Stimulated activated CD8-positive, alpha-beta memory T cell treated with anti-CD3 and anti-CD28 coated beads, Interleukin-4, amount 100 ng/mL, for 1 hour (primary cell): Measurements from ENCODE around the gene NCOA5.

Experiments used
- DNase-seq, 2 donors: peaks; one replicate each; pipeline ENCODE4 v3.0.0-alpha.2; 2020; ENCODE audit warnings: low read depth in 2 of 2, low spot score in 1 of 2

The NCOA5 gene

GRCh38 chr20:46063151-46063550 is 26.6 kb downstream of the NCOA5 start:
- no peak for DNase-seq

DNA sequence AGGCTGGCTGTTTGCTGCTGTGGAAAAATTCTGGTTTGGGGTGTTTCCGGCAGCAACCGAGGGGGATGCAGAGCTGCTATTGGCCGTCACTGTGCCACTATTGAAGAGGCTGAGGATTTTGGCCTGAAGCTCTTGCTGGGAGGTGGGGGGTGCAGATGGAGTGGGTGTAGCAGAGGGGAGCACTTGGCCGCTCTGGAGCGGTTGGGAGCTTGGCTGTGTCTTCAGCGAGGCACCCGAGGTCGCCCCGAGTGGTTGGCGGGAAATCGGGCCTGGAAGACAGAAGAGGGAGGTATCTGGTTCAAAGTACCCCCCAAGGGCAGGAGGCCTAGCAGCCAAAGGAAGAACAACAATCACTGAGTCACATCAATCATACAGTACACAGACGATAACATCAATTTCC is 27.1 kb downstream of the NCOA5 start:
- no peak for DNase-seq

DNA sequence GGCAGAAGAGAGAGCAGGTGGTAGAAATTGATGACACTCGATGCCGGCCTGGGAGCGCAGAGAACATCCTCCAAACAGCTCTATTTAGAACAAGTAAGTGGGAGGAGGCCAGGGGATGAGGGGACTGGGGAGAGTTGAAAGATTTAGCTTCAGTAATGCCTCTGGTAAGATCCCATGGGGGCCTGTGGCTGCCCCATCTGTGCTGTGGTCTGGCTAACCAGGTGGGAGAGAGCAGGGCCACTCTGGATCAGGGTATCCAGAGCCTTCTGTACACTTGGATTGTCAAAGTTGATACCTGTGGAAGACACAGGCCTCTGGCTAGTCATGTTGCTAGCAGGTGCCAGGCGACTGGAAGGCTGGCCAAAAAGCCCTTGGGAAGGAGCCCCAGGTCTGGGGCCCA is 27.6 kb downstream of the NCOA5 start:
- DNase-seq, result no peak

- DNase-seq, result no peak
Measured at GRCh38 chr20:46060975-46061374, 28.8 kb downstream of the NCOA5 start.

DNA sequence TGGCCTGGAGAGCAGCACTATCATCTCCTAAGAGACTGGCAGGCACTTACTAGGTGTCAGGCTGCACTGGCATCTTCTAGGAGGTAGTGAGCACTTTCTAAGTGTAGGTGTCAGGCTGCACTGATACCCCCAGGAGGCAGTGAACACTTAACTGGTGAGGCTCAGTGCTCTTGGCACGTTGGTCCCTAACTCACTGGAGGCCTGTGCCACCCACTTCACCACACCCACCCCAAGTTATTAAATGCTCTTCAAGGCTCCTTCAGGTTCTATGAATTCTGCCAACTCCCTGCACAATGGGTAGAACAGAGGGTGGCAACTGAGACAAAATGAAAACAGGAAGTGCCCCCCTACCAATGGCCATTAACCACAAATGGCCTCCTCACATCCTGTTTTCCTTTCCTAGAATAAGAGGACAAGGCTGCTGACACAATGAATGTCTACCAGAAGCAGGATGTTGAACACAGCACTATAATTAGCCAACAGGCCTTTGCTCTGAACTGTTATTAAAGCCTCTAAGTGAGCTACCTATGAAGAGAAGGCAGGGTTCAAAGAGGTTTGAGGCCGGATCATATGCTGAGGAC is 29.4 kb downstream of the NCOA5 start:
- DNase-seq, result no peak

- no peak for DNase-seq
Measured at GRCh38 chr20:46058599-46059281, 31.0 kb downstream of the NCOA5 start.

DNA sequence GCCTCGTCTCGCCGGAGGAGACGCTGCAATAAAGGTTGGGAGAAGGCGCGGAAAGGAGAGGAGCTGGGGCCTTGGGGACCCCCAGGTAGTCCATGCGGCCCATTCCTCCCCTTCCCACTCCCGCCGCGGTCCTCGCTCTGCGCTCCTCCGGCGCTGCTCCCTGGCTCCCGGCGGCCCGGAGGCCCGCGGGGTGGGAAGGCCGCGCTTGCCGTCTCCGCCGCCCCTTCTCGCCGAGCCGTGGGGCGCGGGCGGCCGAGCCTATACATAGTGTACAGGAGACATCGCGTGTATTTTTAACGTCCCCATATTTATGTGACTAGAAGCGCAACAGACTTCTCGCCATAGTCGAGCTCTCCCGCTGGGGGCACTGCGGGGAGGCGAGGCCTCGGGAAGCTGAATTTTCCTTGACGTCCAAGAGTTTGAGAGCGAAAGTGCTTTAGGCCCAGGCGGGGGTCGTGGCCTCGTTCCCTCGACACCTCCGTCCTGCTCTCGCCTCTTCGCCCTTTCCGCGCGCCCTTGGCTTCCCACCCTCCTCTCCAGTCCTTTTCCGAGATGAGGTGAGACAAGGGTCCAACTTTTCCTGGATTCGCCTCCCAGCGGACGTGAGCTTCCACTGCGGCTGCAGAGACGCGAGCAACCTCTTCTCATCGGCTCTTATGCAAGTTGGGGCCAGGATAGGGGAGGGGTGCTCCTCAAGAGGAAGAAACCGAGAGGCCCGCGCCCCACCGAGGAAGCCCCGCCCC is 31.7 kb downstream of the NCOA5 start:
- no peak for DNase-seq

DNA sequence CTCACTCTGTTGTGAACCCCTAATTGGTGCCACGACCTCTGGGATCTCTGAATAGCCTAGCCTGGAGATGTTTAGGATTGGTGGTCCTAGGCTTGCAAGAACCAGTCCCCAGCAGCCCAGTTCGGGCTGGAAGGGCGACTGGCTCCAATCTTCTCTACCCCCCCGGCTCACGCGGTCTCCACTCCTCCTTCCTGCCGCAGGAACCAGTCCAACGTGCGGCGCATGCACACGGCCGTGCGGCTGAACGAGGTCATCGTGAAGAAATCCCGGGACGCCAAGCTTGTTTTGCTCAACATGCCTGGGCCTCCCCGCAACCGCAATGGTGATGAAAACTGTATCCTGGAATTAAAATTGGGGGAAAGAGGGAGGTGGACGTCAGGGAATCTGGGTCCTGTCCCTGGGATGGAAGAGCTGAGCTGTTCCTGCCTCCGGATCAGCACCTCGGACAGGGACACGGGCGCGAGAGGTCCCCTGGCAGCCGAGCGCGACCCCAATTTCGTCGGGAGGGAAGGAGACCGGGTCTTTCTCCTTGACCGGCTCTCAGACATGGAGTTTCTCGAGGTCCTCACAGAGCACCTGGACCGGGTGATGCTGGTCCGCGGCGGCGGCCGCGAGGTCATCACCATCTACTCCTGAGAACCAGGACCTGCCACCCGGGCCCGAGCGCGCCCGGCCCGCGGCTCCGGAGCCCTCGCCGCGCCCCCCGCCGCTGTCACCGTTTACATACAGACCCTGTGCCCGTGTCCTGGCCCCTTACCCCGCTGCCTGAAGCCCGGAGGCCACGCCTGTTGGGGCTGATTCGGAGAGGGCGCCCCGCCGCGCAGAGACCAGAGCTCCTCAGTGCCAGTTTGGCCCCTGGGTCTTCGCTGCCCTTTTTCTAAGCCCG is 32.5 kb downstream of the NCOA5 start:
- DNase-seq, result no peak

DNA sequence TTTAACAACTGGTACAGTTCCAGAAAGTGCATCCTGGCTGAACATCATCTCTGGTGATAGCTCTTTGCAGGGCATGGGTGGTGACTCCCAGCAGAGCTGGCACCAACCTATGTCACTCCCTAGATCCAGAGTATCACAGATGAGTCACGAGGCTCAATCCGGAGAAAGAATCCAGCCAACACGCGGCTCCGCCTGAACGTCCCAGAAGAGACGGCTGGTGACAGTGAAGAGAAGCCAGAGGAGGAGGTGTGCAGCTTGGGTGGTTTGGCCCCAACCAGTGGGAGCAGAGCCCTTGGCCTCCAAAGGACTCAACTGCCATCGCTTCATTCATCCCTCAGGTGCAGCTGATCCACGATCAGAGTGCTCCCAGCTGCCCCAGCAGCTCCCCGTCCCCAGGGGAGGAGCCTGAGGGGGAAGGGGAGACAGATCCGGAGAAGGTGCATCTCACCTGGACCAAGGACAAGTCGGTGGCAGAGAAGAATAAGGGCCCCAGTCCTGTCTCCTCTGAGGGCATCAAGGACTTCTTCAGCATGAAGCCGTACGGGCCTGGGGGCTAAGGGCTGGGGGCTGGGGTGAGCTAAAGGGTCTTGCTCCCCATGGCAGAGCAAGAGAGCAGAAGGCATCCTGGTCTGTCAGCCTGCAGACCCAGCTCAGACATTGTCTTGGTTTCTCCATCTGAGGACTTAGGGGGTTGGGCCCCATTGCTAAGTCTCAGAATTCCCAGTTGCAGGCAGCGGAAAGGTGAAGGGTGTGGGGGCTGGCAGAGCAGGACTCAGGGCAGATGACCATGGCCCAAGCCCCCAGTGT is 33.5 kb downstream of the NCOA5 start:
- DNase-seq, result no peak

DNA sequence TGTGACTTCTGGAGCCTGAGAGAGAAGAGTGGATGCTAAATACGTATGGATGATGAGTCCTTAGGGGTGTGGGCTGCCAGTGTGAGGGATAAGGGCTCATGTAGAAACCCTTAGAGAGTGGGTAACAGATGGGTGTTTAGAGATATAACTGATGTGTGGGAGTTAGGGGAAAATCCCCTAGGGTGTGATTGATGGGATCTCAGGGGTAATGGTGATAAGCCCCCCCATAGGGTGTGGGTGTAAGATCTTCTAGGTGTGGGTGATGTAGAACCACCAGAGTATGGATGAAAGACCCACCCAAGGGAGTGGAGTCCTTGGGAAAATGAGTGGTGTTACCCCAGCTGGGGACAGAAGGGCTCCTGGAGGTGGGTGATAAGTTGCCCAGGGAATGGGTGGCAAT is 34.5 kb downstream of the NCOA5 start:
- DNase-seq, result no peak

DNA sequence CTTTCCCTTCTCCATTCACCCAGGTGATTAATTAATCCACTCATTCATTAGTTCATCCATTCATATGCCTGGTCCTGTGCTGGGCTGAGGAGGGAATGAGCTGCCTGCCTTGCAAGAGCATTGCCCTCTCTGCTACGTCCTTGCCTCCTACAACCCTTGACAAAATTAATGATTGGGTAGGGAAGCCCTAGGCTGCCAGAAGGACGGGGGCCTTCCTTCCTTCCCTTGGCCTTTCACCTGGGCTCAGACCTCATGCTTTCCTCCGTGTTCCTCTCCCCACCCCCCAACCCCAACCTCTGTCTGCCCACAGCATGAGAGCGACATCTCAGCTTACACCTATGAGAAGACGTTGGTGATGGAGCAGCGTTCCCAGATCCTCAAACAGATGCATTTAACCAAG is 35.2 kb downstream of the NCOA5 start:
- no peak for DNase-seq

DNA sequence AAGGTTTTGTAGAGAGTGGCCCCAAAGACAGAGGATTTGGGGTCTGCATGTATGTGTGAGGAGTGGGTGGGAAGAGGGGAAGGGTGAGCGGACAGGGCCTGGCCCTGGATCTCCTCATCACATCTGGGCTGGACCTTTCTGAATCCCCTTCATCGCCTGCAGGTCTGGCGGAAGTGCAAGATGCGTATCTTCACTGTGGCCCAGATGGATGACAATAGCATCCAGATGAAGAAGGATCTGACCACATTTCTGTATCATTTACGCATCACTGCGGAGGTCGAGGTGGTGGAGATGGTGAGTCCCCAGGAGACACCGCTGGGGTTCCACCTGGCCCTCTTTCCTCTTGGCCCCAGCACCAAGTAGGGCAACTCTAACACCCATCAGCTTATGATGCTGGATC is 36.3 kb downstream of the NCOA5 start:
- no peak for DNase-seq

DNA sequence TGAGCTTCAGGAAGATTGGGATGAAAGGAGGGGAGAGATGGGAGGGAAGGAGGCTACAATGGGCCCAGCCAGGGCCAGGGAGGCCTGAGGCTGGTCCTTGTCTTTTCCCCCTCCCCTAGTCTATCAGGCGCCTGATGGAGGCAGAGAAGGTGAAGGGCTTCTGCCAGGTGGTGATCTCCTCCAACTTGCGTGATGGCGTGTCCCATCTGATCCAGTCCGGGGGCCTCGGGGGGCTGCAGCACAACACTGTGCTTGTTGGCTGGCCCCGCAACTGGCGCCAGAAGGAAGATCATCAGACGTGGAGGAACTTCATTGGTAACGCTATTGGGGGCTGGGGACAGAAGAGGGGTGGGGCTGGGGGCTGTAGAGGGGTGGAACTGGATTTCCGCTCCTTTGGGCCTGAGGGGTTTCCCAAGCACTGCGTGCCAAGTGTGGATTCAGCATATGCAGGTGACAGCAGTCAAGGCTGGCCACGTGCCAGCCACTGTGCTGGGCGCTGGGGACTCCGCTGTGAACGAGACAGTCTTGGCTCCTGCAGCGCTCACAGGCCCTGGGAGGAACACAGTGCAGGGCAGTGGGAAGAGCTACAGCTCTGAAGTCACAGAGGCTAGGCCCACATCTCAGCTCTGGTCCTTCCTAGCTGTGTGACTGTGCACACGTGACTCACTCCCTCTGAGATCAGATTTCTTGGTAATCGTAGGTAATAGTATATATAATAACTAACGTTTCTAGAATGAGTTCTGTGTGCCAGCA is 38.0 kb downstream of the NCOA5 start:
- DNase-seq, result no peak

DNA sequence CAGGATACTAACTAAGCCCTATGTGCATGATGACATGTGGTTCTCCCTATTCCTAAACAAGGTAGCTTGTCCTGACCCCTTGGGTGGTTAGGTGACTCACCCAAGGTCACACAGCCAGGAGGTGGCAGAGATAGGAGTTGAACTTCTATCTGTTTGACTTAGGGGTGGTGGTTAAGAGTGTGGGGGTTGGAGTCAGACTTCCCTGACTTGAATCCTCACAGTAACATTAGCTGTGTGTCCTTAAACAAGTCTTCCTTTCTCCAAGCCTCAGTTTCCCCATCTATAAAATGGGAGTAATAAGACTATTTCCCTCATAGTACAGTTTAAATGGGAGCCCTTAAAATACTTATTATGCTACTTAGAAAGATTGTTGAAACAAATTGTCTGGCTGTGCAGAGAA is 38.9 kb downstream of the NCOA5 start:
- DNase-seq, result no peak

- no peak for DNase-seq
Measured at GRCh38 chr20:46050444-46050843, 39.3 kb downstream of the NCOA5 start.

GRCh38 chr20:46049815-46050214 is 39.9 kb downstream of the NCOA5 start:
- no peak for DNase-seq

DNA sequence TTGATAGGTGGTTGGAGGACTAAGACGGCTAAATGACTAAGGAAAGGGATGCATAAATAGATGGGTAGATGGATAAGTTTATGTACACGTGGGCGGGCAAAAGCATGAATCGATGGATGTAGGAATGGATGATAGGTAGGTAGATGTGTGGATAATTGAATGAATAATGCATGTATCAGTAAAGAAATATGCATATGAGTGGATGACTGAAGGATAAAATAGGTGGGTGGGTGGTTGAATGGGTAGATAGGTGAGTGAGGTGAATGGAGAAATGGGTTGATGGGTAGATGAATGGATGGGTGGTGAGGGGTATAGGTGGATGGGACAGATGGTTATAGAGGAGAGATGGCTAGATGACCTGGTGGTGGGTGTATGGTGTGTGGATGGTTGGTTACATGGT is 40.6 kb downstream of the NCOA5 start:
- DNase-seq, result no peak

DNA sequence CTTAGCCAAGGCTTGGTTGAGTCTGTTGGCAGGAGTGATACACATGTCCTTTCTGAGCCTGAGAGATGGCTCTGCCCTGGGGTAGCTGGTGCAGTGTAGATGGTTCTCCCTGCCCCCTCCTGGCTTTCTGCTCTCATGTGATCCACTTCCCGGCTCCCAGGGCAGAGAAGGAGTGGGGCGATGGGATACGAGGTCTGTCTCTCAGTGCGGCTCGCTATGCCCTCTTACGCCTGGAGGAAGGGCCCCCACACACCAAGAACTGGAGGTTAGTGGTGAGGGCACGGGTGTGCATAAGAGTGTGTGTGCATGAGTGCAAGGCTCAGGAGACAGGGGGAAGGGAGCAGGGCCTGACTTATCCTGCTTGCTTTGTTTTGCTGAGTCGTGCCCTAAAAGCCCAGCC is 41.9 kb downstream of the NCOA5 start:
- DNase-seq, result no peak

DNA sequence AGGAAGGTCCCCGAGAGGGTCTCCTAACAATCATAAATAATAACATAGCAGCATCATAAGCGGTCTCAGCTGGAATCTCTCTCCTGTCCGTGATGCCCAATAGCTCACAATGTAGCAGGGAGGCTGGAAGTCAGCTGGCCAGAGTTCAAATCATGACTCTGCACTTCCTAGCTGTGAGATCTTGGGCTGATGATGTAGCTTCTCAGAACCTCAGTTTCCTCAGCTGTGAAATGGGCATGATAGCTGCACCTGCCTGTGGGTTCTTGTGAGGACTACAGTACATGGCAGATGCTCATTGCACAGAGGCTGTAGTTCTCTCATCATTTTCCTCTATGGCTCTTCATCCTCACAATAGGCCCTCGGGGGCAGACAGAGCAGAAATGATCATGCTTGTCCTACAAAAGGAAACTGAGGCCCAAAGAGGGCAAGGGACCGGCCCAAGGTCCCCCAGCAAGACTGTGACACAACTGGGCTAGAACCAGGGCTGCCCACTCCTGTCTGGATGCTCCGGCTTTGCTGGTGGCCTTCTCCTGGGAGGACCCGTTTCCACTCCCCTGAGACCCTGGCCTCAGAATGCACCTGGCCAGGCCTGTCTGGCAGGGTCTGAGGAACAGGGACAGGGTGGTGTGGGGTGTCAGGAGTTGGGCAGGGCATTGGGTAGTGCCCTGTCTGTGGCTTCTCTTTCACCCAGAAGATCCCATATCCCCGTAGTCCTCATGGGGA is 43.0 kb downstream of the NCOA5 start:
- DNase-seq, result no peak
